Astrocyte (in vitro differentiated cells and primary cell): ENCODE results near the gene ADAMTSL2.

Experiments
- CTCF ChIP-seq: IDR thresholded peaks from 2 replicates; pipeline ENCODE4 v1.5.1; 2011; ENCODE audit warnings: low read depth, mild to moderate bottlenecking, inconsistent platforms, low read length, moderate library complexity; ENCODE audit not compliant: insufficient read depth
- EZH2 ChIP-seq: IDR thresholded peaks from 2 replicates; pipeline ENCODE4 v1.6.1; 2012; ENCODE audit warnings: mild to moderate bottlenecking, low read length, inconsistent platforms; ENCODE audit not compliant: insufficient read depth

- no peak for TF ChIP-seq EZH2
- no peak for TF ChIP-seq CTCF
Observed at GRCh38 chr9:133545494-133546286, 11.2 kb downstream of the ADAMTSL2 start.
